Activated CD4-positive, alpha-beta T cell treated with anti-CD3 and anti-CD28 coated beads, Interleukin-2, amount 10 ng/mL, durations not matched to agents 7 days and 5 days (primary cell): ENCODE data around the gene PTPRH. TPM values are rescaled to one million over a fixed set of nuclear protein-coding genes. Genes with fewer than 3 reads are reported as not detected.
"Not testable (repeated sequence)": the region's sequence is repeated elsewhere in the genome, so short reads cannot be mapped to it uniquely, and the experiment has no call there.

ENCODE experiments used
- CTCF ChIA-PET: fragments of 350-600 bp; sonication (Branson Sonifier 250); formaldehyde crosslinking; loops from one replicate; lab custom pipeline; 2021; ENCODE audit warnings: antibody characterized with exemption; lab: Charles Lee
- POLR2A ChIA-PET: fragments of 350-600 bp; sonication (Branson Sonifier 250); formaldehyde crosslinking; loops from one replicate; lab custom pipeline; 2021; ENCODE audit warnings: antibody characterized with exemption; lab: Charles Lee
- DNase-seq: peaks from one replicate; pipeline ENCODE4 v3.0.0-alpha.2; 2020
- H3K27ac Mint-ChIP-seq: one replicate; pipeline ENCODE4 v1.8.0; 2021; ENCODE audit warnings: mild to moderate bottlenecking, moderate library complexity, mixed read lengths
- H3K27me3 Mint-ChIP-seq: one replicate; pipeline ENCODE4 v1.8.0; 2021; ENCODE audit warnings: mixed read lengths
- H3K36me3 Mint-ChIP-seq: one replicate; pipeline ENCODE4 v1.8.0; 2021; ENCODE audit warnings: low read depth, mixed read lengths
- H3K4me1 Mint-ChIP-seq: one replicate; pipeline ENCODE4 v1.8.0; 2021; ENCODE audit warnings: mixed read lengths
- H3K4me3 Mint-ChIP-seq: one replicate; pipeline ENCODE4 v1.8.0; 2021; ENCODE audit warnings: mild to moderate bottlenecking, moderate library complexity, mixed read lengths
- H3K9me3 Mint-ChIP-seq: one replicate; pipeline ENCODE4 v1.8.0; 2021; ENCODE audit warnings: mixed read lengths
- total RNA-seq, 2 experiments: library from RNA; stranded (reverse); gene quantifications; one replicate each; pipeline ENCODE4 v1.2.3, GENCODE V29; 2021

Gene PTPRH
- total RNA-seq, 2 experiments from 2014 or later, result not detected

DNA sequence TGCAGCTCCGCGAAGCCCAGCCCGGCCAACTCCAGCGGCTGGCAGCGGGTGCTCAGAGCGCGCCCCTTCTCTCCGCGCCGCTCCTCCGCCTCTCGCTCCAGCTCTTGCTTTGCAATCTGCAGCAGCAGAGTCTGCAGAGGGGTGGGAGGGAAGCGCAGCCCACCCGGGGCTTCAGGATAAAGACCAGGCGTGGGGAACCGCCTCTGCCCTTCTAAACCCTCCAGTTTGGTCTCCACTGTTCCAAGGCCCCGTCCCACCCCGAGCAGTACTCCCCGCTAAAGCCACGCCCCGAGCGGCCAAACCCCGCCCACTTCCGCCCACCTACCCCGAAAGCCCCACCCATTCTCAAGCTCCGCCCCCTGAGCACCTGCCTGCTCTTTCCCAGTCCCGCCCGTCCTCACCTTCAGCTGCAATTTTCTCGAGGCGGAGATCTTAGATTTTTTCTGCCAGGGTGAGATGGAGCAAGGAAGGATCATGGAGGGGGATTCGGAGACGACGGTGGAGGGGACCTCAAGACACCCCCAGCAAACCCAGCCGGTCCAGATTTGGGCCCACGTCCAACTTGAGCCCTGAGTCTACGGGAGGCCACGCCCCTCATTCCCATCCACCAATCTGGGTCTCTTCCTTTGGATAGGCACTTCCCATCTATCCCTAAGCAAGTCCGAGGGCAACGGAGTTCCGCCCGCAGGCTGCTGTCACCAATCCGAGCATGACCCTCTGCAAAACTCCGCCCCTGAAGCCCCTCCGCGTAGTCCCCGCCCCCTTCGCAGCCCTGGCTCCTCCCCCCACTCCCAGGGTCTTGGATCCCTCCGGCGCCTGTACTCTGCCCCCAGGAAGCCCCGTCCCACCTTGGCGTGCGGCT, 52.9 kb downstream of the PTPRH start:
- Mint-ChIP-seq H3K4me1 (peaks cover 37% of the 10 kb centered on the region), H3K27ac (no peak overlapping the region), H3K4me3 (no peak overlapping the region), H3K27me3 (peaks cover 12% of the 10 kb centered on the region), H3K9me3 (peaks cover 11% of the 10 kb centered on the region), H3K36me3 (peaks cover 5% of the 10 kb centered on the region)
- POLR2A ChIA-PET, result no interaction called here
- DNase-seq, result peak; percentile 38
- CTCF ChIA-PET, result interaction anchor here (0.6 kb wide), 2 partner anchors 16 to 40 kb away, joined by 3 read pairs; no protein-coding TSS in a partner anchor

DNA sequence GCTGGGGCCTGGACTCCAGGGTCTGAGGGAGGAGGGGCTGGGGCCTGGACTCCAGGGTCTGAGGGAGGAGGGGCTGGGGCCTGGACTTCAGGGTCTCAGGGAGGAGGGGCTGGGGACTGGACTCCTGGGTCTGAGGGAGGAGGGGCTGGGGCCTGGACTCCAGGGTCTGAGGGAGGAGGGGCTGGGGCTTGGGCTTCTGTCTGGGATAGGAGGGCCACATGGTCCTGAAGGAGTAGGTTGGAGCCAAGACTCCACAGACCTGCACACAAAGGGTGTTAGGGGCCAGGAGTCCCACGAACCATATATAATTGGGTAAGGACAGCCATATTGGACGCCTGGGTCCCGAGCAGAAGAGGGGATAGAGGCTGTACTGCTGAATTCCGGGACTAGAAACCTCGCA, 53.5 kb downstream of the PTPRH start:
- CTCF ChIA-PET, result interaction anchor here (0.6 kb wide), 2 partner anchors 16 to 40 kb away, joined by 3 read pairs; no protein-coding TSS in a partner anchor
- H3K4me1 Mint-ChIP-seq, result peaks cover 39% of the 10 kb centered on the region
- H3K9me3 Mint-ChIP-seq, result peaks cover 11% of the 10 kb centered on the region
- H3K36me3 Mint-ChIP-seq, H3K4me3 Mint-ChIP-seq, DNase-seq, H3K27ac Mint-ChIP-seq, POLR2A ChIA-PET: not testable (repeated sequence)
- H3K27me3 Mint-ChIP-seq, result peaks cover 12% of the 10 kb centered on the region

DNA sequence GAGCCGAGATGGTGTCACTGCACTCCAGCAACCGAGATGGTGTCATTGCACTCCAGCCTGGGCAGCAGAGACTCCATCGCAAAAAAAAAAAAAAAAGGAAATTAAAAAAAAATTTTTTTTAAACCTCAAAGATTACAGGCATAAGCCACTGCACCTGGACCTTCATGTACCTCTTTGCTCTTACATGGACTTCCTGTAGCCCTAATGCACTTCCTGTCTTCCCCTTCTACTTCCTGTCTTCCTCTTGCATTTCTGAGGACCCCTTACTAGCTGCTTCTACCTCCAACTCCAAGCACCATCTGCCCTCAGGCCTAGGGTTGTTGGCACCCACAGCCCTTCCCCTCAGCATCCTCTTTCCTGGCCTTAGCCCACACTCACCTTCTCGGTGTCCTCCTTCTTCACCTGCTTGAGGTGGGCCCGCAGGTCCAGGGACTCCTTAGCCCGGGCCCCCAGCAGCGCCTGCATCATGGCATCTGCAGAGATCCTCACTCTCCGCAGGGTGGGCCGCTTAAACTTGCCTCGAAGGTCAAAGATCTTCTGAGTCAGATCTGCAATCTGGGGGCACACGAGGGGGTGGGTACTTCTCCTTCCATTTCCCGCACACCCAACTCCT, 55.5 kb downstream of the PTPRH start:
- CTCF ChIA-PET, result no interaction called here

GRCh38 chr19:55152017-55152416, 57.3 kb downstream of the PTPRH start:
- peaks cover 28% of the 10 kb centered on the region for H3K4me1 Mint-ChIP-seq
- no peak overlapping the region for H3K4me3 Mint-ChIP-seq
- ChIA-PET CTCF (interaction anchor here (1.0 to 3.1 kb wide), 2 partner anchors 8 to 63 kb away, joined by 3 to 8 read pairs; no protein-coding TSS in a partner anchor), POLR2A (no interaction called here)
- H3K27me3 Mint-ChIP-seq, result peaks cover 8% of the 10 kb centered on the region
- H3K27ac Mint-ChIP-seq, result peak overlapping the region; percentile 82
- DNase-seq, result no peak
- peaks cover 11% of the 10 kb centered on the region for H3K9me3 Mint-ChIP-seq
- peaks cover 5% of the 10 kb centered on the region for H3K36me3 Mint-ChIP-seq

More for the DNA sequence above, 55.5 kb downstream of the PTPRH start:
- Mint-ChIP-seq H3K27me3 (peaks cover 6% of the 10 kb centered on the region), H3K4me1 (peaks cover 28% of the 10 kb centered on the region), H3K4me3 (no peak overlapping the region), H3K27ac (no peak overlapping the region), H3K9me3 (peaks cover 11% of the 10 kb centered on the region), H3K36me3 (peaks cover 5% of the 10 kb centered on the region)
- no peak for DNase-seq
- POLR2A ChIA-PET, result no interaction called here

DNA sequence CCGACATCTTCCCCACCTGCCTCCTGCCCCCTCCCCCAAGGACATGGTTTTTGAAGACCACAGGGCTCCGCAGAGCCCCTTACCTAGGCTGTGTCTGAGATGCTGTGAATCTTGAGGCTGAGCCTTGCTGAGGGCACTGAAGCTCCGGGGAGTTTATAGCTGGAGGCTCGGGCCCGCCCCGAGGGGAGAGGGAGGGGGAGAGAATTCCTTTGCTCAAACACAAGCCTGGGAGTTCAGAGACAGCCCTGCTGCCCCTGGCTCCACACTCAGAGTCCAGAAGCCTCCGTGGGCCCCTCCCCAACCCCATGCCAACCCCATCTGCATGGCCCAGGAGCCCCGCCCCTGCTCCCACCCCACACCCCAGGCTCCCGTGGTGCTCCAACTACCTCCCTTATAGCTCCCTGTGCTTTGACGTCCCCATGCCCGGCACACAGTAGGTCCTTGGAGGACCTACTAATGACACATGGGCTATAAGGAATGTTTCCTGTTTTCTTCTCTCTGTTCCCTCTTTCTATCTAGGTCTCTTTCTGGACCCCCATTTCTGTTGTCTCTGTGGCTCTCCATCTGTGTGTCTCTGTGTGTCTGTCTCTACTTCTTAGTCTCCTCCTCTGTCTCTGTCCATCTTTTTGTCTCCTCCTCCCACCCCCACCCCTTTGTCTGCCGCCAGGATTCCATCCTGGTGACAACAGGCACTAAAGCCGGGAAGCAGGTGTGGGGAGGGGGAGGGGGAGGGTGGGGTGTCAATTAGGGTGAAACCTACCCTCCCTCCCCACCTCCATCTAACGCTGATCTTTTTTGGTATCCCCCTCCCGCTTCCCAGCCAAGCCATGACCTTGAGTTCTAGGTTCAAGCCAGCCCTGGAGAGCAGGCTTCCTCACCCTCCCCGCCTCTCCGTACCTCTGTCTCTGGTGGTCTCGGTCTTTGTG, 60.0 kb downstream of the PTPRH start, which contains the start of gene TNNT1:
TSS of gene TNNT1 (minus strand) at position 129 of the 926 bp plus-strand sequence. CDS start 2,049 bp downstream, outside the sequence.
- DNase-seq, result no peak
- Mint-ChIP-seq H3K4me3 (no peak within 1 kb of the TSS), H3K9me3 (peaks cover 11% of the 10 kb centered on the region), H3K27me3 (peaks cover 18% of the 10 kb centered on the region), H3K27ac (no peak within 1 kb of the TSS), H3K4me1 (peaks cover 21% of the 10 kb centered on the region), H3K36me3 (peaks cover 5% of the 10 kb centered on the region)
- CTCF ChIA-PET, result no interaction called here
- POLR2A ChIA-PET, result interaction anchor here (0.6 kb wide), 1 partner anchor 28 kb away, joined by 6 read pairs; no protein-coding TSS in a partner anchor

GRCh38 chr19:55147545-55148251, 61.6 kb downstream of the PTPRH start:
- Mint-ChIP-seq H3K9me3 (peaks cover 8% of the 10 kb centered on the region), H3K27ac (no peak overlapping the region), H3K4me1 (peaks cover 14% of the 10 kb centered on the region), H3K4me3 (no peak overlapping the region), H3K36me3 (peaks cover 5% of the 10 kb centered on the region), H3K27me3 (peaks cover 22% of the 10 kb centered on the region)
- ChIA-PET POLR2A (no interaction called here), CTCF (interaction anchor here (0.9 to 2.9 kb wide), 4 partner anchors 12 to 356 kb away, joined by 3 to 11 read pairs (median 3); no protein-coding TSS in a partner anchor)
- DNase-seq, result no peak

GRCh38 chr19:55146705-55147273, 62.5 kb downstream of the PTPRH start:
- ChIA-PET POLR2A (no interaction called here), CTCF (interaction anchor here (0.9 to 2.9 kb wide), 7 partner anchors 13 to 330 kb away, joined by 3 to 11 read pairs (median 3); partner anchors contain the start of gene DNAAF3)
- no peak overlapping the region for H3K27ac Mint-ChIP-seq
- no peak overlapping the region for H3K4me3 Mint-ChIP-seq
- H3K9me3 Mint-ChIP-seq, result peaks cover 1% of the 10 kb centered on the region
- H3K27me3 Mint-ChIP-seq, result peaks cover 22% of the 10 kb centered on the region
- peaks cover 7% of the 10 kb centered on the region for H3K4me1 Mint-ChIP-seq
- H3K36me3 Mint-ChIP-seq, result no peaks in the 10 kb centered on the region
- no peak for DNase-seq

GRCh38 chr19:55146078-55146704, 63.1 kb downstream of the PTPRH start:
- POLR2A ChIA-PET, result no interaction called here
- Mint-ChIP-seq H3K4me3 (no peak overlapping the region), H3K27ac (no peak overlapping the region), H3K36me3 (no peaks in the 10 kb centered on the region), H3K9me3 (no peaks in the 10 kb centered on the region), H3K27me3 (peaks cover 23% of the 10 kb centered on the region), H3K4me1 (peaks cover 2% of the 10 kb centered on the region)
- no peak for DNase-seq
- CTCF ChIA-PET, result interaction anchor here (1.0 to 2.9 kb wide), 5 partner anchors 14 to 273 kb away, joined by 3 to 11 read pairs (median 4); partner anchors contain the start of gene DNAAF3

DNA sequence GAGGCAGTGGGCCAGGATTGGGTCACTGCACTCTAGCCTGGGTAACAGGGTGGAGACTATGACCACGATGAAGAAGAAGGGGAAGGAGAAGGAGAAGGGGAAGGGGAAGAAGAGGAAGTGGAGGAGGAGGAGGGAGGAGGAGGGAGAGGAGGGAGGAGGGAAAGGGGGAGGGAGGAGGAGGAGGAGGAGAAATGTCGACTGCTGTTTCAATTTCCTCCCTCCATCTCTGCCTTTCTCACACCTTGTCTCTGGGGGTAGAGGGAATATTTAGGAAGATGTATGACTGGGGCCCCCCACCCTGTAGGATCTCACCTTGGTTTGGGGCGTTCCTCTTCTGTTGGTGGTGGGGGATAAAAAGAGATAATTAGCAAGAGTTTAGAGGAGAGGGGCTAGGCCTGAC, 64.1 kb downstream of the PTPRH start:
- Mint-ChIP-seq H3K9me3 (no peaks in the 10 kb centered on the region), H3K27me3 (peaks cover 27% of the 10 kb centered on the region), H3K36me3 (no peaks in the 10 kb centered on the region), H3K27ac (no peak overlapping the region), H3K4me3 (no peak overlapping the region), H3K4me1 (peaks cover 4% of the 10 kb centered on the region)
- POLR2A ChIA-PET, result no interaction called here
- no peak for DNase-seq
- CTCF ChIA-PET, result no interaction called here

GRCh38 chr19:55141696-55142095, 67.6 kb downstream of the PTPRH start:
- POLR2A ChIA-PET, result interaction anchor here (0.6 kb wide), 1 partner anchor 243 kb away, joined by 5 read pairs; no protein-coding TSS in a partner anchor

GRCh38 chr19:55137915-55138314, 71.4 kb downstream of the PTPRH start:
- no peaks in the 10 kb centered on the region for H3K9me3 Mint-ChIP-seq
- no peak overlapping the region for H3K27ac Mint-ChIP-seq
- H3K27me3 Mint-ChIP-seq, result peaks cover 12% of the 10 kb centered on the region
- H3K4me1 Mint-ChIP-seq, result peaks cover 2% of the 10 kb centered on the region
- ChIA-PET CTCF (interaction anchor here (1.2 kb wide), 1 partner anchor 366 kb away, joined by 3 read pairs; no protein-coding TSS in a partner anchor), POLR2A (no interaction called here)
- H3K36me3 Mint-ChIP-seq, result no peaks in the 10 kb centered on the region
- DNase-seq, result no peak
- no peak overlapping the region for H3K4me3 Mint-ChIP-seq

More at GRCh38 chr19:55141696-55142095, 67.6 kb downstream of the PTPRH start:
- no peak overlapping the region for H3K4me3 Mint-ChIP-seq
- DNase-seq, result no peak
- no peaks in the 10 kb centered on the region for H3K9me3 Mint-ChIP-seq
- no peaks in the 10 kb centered on the region for H3K36me3 Mint-ChIP-seq
- H3K4me1 Mint-ChIP-seq, result peaks cover 4% of the 10 kb centered on the region
- H3K27me3 Mint-ChIP-seq, result peaks cover 23% of the 10 kb centered on the region
- no peak overlapping the region for H3K27ac Mint-ChIP-seq
- CTCF ChIA-PET, result interaction anchor here (0.7 to 2.3 kb wide), 6 partner anchors 10 to 366 kb away, joined by 3 to 10 read pairs (median 6); no protein-coding TSS in a partner anchor
